GM18868 (cell line): ENCODE data around the gene PSD4.

ENCODE experiments used
- ATAC-seq: cut with Tn5 transposase; IDR thresholded peaks from one replicate; pipeline ENCODE4 v1.9.1; 2021; ENCODE audit warnings: mild to moderate bottlenecking, moderate library complexity; ENCODE audit not compliant: unreplicated experiment

Gene PSD4

DNA sequence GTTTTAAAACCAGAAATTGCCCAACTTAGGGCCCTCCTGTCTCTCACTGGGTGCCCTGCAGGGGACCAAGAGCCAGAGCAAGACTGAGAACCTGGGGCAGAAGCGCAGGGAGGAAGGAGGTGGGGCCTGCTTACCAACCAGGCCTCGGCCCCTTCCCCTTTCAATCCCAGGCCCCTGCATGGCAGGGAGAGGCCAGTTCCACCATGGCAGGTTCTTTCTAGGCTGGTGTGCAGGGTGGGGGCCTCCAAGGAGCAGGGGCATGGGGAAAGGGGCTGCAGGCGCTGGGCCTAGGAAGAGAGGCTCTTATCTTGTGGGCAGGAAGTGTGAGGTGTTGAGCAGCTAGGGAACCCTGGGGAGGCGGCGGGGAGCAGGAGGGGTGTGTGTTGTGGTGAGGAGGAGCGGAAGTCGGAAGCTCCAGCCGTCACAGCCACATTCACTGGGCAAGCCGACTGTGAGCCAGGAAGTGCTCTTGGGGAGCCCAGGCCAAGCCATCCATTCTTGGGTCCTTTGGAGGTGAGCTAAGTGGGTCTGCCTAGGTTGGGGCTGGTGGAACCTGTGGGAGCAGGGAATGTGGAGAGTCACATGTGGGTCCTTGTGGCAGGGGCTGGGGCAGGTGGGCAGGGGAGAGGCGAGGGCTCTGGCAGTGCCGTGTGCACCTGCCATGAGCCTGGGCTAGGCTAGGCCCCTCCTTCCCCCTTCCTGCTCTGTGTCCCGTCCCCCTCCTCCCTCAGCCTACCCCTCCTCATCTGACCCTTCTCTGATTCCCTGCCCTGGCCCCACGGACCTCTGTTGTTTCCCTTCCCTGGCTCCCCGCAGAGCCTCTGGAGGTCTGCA lies at the start of gene PSD4:
Gene PSD4, plus strand, starts transcription at position 430 of the 834 bp plus-strand sequence. CDS start 8,486 bp downstream, outside the sequence.
- peak; percentile 84 for ATAC-seq

DNA sequence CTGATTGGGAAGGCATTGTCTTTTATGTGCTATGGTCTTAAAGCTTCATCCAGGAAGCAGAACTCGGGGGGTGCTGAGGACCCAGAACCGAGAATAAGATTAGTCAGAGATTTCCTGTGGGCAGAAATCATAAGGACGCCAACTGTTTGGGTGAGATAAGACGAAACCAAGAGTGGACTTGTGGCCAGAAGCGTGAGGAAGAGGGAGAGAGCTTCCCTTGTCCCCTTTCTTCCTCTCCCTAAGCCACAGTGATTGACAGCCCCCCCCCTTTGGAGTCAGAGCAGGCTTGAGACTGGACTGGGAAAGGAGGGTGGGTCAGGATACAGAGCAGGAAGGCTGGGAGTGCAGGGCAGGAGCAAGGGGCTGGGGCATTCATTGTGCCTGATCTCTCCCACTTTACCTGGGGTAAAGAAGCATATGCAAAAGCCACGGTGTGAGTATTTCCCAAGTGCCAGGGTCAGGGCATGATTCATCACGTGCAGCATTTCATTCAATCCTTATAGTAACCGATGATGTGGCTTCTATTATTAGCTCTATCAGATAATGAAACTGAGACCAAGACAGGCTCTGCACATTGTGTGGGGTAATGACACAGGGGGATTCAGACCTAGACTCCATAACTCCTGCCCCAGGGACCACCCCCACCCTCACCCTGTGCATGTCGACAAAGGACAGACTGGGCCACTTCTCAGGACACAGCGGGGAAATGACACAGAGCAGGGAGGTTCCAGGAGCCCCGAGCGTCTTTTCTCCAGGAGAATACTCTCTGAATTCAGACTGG lies 49.4 kb upstream of the PSD4 start:
- peak; percentile 55 for ATAC-seq

DNA sequence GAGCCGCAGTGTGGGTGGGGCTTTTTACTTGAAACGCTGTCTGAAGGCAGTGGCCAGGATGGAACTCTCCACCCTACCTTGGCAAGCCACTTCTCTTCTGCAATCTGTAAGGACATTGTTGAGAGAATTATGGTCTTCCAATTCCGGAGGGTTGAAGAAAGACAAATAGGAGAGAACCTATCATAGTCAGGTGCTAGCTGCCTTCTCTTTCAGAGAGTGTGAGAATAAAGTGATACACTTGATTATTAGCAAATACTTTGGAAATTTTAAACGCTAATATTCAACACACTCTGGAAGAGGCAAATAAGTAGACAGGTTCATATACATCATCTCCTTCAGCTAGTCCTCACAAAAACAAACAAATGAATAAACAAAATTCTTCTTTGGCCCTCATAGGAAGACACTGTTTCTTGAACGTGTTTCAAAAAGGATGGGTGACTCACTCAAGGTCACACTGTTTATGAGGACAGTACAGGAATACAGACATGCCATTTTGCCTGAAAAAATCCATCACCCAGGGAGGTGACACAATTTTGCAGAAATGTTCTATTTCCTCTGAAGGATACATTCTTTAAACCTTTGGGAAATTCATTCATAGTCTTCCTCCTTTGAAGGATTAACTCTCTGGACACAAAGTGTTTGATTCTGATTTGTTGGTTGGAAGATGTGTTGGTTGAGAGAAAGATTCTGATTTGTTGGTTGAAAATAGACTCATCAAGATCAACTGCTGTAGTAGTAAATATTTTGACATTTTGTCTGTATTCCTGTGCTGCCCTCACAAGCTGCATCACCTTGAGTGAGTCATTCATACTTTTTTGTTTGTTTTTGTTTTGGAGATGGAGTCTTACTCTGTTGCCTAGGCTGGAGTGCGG lies 48.6 kb upstream of the PSD4 start:
- no peak for ATAC-seq

DNA sequence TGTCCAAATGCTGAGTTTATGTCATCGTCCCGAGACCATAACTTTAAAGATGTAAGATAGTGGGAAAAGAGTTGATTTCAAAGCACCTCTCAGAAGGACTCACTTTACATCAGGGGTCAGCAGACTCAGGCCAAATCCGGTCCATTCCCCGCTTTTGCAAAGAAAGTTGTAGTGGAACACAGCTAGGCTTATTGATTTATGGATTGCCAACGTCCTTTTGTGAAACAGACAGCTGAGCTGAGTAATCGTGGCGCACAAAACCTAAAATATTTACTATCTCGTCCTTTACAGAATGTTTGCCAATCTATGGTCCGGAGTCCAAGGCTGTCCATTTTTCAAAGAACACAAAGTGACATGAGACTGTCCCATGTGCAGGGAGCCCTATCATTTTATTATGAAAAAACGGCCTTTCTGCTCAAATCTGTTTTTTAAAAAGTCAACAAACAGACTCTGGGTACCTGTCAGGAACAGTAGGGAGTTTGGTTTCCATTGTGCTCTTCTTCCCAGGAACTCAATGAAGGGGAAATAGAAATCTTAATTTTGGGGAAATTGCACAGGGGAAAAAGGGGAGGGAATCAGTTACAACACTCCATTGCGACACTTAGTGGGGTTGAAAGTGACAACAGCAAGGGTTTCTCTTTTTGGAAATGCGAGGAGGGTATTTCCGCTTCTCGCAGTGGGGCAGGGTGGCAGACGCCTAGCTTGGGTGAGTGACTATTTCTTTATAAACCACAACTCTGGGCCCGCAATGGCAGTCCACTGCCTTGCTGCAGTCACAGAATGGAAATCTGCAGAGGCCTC lies 46.7 kb upstream of the PSD4 start, which contains the start of gene IL1RN:
Gene IL1RN, plus strand, starts transcription at position 754 of the 801 bp plus-strand sequence. Its CDS starts 27 bp downstream, at position 781.
- no peak for ATAC-seq

DNA sequence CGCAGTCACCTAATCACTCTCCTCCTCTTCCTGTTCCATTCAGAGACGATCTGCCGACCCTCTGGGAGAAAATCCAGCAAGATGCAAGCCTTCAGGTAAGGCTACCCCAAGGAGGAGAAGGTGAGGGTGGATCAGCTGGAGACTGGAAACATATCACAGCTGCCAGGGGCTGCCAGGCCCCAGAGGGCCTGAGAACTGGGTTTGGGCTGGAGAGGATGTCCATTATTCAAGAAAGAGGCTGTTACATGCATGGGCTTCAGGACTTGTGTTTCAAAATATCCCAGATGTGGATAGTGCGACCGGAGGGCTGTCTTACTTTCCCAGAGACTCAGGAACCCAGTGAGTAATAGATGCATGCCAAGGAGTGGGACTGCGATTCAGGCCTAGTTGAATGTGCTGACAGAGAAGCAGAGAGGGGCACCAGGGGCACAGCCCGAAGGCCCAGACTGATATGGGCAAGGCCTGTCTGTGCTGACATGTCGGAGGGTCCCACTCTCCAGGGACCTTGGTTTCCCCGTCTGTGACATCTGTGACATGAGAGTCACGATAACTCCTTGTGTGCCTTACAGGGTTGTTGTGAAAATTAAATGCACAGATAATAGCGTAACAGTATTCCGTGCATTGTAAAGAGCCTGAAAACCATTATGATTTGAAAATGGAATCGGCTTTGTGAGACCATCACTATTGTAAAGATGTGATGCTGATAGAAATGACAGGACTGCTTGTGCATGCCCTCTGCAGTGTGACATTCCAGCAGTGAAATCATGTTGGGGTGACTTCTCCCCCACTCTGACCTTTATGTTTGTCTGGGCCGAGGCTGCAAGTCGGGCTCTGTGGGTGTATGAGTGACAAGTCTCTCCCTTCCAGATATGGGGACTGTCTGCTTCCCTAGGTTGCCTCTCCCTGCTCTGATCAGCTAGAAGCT lies 45.9 kb upstream of the PSD4 start:
- no peak for ATAC-seq

DNA sequence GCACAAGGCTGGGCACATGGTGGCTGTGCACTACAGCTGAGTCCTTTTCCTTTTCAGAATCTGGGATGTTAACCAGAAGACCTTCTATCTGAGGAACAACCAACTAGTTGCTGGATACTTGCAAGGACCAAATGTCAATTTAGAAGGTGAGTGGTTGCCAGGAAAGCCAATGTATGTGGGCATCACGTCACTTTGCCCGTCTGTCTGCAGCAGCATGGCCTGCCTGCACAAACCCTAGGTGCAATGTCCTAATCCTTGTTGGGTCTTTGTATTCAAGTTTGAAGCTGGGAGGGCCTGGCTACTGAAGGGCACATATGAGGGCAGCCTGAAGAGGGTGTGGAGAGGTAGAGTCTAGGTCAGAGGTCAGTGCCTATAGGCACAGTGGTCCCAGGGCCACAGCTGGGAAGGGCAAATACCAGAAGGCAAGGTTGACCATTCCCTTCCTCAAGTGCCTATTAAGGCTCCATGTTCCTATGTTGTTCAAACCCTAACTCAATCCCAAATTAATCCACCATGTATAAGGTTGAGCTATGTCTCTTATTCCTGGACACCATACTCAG lies 44.2 kb upstream of the PSD4 start:
- ATAC-seq: no peak

DNA sequence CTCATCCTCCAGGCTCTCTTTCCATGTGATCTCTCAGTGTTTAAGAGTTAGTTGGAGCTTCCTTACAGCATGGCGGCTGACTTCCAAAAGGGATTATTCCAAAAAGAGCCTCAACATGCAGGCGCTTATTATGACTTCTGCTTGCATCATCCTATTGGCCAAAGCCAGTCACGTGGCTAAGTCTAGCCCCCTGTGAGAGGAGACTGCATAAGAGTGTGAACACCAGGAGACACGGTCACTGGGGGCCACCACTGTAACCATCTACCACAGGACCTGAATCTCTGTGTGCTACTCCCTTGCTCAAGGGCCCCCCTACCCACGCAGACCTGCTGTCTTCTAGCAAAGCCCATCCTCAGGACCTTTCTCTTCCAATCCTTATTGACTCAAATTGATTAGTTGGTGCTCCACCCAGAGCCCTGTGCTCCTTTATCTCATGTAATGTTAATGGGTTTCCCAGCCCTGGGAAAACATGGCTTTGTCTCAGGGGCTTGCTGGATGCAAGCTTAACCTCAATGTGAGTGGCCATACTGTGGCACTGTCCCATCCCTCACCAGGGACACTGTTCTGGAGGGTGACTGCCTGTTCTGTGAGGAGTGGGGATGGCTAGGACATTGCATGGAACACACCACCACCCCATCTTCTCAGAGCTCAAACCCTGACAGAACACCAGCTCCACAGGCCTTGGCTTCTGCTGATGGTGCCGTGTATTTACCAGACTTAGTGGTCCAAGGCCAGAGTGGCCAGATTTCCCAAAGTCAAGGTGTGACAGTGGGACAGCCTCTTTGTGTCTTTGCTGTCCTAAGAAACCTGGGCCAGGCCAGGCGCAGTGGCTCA lies 42.2 kb upstream of the PSD4 start:
- no peak for ATAC-seq

DNA sequence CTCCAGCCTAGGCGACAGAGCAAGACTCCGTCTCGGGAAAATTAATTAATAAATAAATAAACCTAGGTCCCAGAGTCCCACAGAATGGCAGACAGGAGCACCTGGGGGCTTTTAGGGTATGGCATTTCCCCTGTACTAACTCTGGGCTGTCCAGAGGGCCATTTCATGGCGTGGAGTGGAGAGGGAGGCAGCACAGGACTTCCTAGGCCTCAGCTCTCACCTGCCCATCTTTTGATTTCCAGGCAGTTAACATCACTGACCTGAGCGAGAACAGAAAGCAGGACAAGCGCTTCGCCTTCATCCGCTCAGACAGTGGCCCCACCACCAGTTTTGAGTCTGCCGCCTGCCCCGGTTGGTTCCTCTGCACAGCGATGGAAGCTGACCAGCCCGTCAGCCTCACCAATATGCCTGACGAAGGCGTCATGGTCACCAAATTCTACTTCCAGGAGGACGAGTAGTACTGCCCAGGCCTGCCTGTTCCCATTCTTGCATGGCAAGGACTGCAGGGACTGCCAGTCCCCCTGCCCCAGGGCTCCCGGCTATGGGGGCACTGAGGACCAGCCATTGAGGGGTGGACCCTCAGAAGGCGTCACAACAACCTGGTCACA lies 41.3 kb upstream of the PSD4 start:
- no peak for ATAC-seq

DNA sequence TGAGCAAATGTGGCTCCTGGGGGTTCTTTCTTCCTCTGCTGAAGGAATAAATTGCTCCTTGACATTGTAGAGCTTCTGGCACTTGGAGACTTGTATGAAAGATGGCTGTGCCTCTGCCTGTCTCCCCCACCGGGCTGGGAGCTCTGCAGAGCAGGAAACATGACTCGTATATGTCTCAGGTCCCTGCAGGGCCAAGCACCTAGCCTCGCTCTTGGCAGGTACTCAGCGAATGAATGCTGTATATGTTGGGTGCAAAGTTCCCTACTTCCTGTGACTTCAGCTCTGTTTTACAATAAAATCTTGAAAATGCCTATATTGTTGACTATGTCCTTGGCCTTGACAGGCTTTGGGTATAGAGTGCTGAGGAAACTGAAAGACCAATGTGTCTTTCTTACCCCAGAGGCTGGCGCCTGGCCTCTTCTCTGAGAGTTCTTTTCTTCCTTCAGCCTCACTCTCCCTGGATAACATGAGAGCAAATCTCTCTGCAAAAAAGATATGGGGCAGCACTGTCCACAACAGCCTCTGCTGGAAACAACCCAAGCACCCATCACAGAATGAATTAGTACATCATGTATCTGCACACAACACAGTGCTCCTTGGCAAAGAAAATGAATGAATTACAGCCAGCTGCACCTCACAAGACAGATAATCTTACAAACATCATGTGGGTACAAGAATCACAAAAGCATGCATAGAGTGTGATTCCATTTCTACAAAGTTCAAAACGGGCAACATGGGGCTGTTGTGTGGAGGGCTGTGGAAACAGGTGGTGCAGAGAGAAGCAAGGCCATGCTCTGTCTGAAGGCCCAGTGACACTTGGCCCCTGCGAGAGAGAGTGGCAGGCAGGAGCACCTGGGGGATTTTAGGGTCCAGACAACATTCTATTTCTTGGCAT lies 39.8 kb upstream of the PSD4 start:
- ATAC-seq: no peak

DNA sequence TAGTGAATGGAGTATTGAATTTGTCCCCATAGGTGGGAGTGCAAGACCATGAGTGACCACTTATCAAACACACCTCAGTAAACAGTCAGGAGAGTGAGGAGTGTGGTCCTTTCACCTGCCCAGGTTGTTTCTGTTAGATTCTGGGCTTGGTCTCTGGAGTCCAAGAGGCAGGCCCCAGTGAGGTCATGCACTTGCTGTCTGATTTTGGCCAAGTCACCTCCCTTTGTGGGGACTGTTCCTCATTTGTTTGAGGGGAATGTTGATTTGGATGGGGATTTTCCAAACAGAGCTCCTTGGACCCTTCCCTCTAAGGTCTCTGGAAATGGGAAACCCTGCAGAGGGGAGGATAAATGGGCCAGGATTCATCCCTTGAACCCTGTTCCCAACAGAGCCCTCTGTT lies 39.1 kb upstream of the PSD4 start:
- no peak for ATAC-seq

DNA sequence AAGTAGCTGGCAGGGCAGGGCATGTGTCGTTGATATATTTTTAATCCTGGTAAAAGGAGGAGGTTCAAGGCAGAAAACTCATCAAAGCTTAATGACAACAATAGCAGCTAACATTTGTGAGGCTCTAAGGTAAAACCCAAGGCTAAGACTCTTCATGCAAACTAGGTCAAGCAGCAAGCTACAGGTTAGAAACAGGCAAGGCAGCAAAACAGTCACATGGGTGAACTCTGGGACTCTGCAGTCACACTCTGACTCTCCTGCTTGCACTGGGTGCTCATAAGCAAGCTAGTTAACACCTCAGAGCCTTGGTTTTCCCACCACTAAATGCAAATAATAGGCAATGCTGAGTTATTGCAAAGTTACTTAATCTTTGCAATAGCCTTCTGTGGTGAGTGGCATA lies 38.5 kb upstream of the PSD4 start:
- peak; percentile 38 for ATAC-seq

DNA sequence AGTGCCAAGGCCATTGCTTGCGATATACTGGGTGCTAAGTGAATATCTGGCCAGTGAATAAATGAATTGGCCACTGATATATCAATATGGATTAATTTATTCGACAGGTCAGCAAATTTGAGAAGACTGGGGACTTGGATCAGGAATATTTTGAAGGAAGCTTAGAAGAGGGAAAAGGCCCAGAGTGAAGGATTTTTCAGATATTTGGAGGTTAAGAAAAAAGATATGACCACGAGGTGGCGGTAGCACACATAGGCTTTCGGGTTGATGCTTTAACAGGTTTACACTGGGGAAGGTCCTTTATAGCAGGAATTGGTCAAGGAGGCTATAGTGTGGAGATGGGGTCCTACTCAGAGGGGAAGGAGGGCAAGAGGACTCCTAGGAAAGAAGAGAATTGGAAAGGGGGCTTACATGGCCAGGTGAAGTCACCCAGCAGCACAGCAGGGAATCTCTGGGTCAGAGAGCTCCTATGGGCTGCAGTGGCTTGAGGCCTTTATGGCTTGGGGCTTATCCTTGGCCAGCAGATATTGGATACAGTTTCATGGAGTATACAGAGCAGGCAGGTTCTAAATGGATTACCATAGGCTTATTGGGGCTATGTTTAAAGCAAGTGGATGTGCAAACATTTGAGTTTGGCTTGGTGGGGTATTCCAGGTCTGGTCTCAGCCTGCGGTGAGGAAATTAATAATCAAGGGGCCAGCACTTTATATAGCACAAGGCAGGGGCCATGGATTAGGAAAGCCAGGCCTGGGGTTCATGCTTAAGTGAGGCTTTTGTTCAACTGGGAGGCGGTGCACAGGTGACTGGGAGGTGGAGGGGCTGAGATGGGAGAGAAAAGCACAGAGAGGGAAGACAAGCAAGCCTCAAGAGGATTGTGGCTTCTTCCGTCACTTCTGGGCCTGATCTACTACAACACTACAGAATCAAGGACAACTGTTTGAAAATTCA lies 36.7 kb upstream of the PSD4 start:
- ATAC-seq: no peak

DNA sequence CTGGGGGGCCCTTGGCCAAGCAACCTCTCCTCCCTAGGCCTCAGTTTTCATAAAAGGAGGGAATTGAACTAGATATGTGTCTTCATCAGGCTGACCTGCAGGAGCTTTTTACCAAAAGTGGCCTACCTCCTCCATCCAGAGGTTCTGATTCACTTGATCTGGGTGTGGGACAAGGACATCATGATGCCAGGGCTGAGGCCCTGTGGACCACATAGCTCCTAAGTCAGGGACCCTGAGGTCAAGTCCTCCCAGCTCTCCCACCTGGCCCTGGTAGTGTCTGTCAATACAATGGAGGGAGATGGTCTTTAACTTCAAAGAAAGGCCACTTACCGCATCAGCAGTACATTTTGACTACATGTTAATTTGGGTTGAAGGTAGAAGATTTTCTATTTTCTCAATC lies 35.9 kb upstream of the PSD4 start:
- no peak for ATAC-seq

DNA sequence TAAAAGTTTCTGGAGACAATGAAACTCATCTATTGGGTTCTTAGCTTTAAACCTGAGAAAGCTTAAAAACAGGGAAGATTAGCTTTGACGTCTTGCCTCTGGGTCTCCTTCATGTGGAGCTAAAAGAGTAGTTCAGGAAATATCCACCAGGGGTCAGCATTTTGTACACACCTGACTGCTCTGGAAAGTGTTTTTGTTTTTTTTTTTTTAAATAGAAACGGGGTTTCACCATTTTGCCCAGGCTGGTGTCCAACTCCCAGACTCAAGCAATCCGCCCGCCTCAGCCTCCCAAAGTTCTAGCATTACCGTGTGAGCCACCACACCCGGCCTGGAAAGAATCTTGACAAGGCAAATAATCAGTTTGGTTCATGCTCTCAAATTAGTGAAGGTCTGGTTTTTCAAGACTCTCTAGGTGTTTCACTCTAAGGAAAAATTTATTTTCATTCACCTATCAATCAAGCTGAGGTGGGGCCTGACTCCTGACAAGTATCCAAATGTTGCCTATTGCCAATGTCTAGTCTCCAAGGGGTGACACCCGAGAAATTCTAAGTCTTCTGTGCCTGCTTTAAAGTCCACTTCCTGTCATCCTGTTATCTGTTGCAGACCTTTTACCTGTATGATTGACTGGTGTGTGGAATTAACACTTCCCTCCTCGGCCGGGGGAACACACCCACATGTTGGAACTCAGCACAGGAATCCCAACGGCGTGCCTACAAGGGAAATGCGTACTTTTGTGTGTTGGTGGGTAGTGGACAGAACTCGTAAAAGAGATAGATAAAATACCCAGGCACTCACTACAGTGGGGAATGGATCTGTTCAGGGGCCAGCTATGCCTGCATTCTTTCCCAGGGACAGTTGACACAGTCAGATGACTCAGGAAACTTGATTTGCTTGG lies 35.1 kb upstream of the PSD4 start:
- ATAC-seq: no peak
